Fibroblast of peridontal ligament (primary cell): ENCODE data around the gene MDGA2.

Source experiments
- DNase-seq: peaks from one replicate; pipeline ENCODE4 v3.0.0-alpha.2; 2010; ENCODE audit errors: extremely low read depth

The MDGA2 gene

GRCh38 chr14:47619392-47619791 is 56.0 kb downstream of the MDGA2 start:
- DNase-seq = no peak

GRCh38 chr14:47606566-47606965 is 68.8 kb downstream of the MDGA2 start:
- no peak for DNase-seq

GRCh38 chr14:47596860-47597259 is 78.5 kb downstream of the MDGA2 start:
- DNase-seq = no peak

GRCh38 chr14:47596232-47596631 is 79.2 kb downstream of the MDGA2 start:
- no peak for DNase-seq

- no peak for DNase-seq
Observed at GRCh38 chr14:47595552-47595951, 79.9 kb downstream of the MDGA2 start.

- no peak for DNase-seq
Observed at GRCh38 chr14:47590767-47591495, 84.5 kb downstream of the MDGA2 start.

GRCh38 chr14:47585447-47585846 is 90.0 kb downstream of the MDGA2 start:
- no peak for DNase-seq

- no peak for DNase-seq
Observed at GRCh38 chr14:47567273-47567672, 108.1 kb downstream of the MDGA2 start.

GRCh38 chr14:47557894-47558293 is 117.5 kb downstream of the MDGA2 start:
- no peak for DNase-seq

- no peak for DNase-seq
Observed at GRCh38 chr14:47555333-47555732, 120.1 kb downstream of the MDGA2 start.

- DNase-seq = no peak
Observed at GRCh38 chr14:47549886-47550285, 125.5 kb downstream of the MDGA2 start.

- no peak for DNase-seq
Observed at GRCh38 chr14:47543459-47543858, 131.9 kb downstream of the MDGA2 start.

GRCh38 chr14:47541662-47542061 is 133.7 kb downstream of the MDGA2 start:
- DNase-seq = no peak

GRCh38 chr14:47539031-47539461 is 136.4 kb downstream of the MDGA2 start:
- DNase-seq = no peak

- no peak for DNase-seq
Observed at GRCh38 chr14:47536341-47536740, 139.1 kb downstream of the MDGA2 start.

- no peak for DNase-seq
Observed at GRCh38 chr14:47526591-47527244, 148.7 kb downstream of the MDGA2 start.

- no peak for DNase-seq
Observed at GRCh38 chr14:47524524-47524923, 150.9 kb downstream of the MDGA2 start.

- no peak for DNase-seq
Observed at GRCh38 chr14:47520382-47520781, 155.0 kb downstream of the MDGA2 start.

GRCh38 chr14:47511829-47512228 is 163.6 kb downstream of the MDGA2 start:
- DNase-seq = no peak

GRCh38 chr14:47509957-47510356 is 165.4 kb downstream of the MDGA2 start:
- DNase-seq = no peak

- DNase-seq = no peak
Observed at GRCh38 chr14:47507861-47508260, 167.5 kb downstream of the MDGA2 start.

GRCh38 chr14:47500369-47500768 is 175.0 kb downstream of the MDGA2 start:
- no peak for DNase-seq

GRCh38 chr14:47490766-47491165 is 184.6 kb downstream of the MDGA2 start:
- no peak for DNase-seq

- DNase-seq = no peak
Observed at GRCh38 chr14:47490353-47490752, 185.1 kb downstream of the MDGA2 start.
